Activated T-cell treated with anti-CD3 and anti-CD28 coated beads, Interleukin-2, amount 50 U/mL, for 24 hours (primary cell): ENCODE measurements around the gene ASTN1.

Experiments
- DNase-seq: peaks from one replicate; pipeline ENCODE4 v3.0.0-alpha.2; 2020
- H3K27ac Mint-ChIP-seq: 2 replicates; pipeline ENCODE4 v1.8.0; 2020; ENCODE audit warnings: mild to moderate bottlenecking, mixed read lengths
- H3K27me3 Mint-ChIP-seq: 2 replicates; pipeline ENCODE4 v1.8.0; 2020; ENCODE audit warnings: mixed read lengths
- H3K36me3 Mint-ChIP-seq: 2 replicates; pipeline ENCODE4 v1.8.0; 2020; ENCODE audit warnings: low read depth, mixed read lengths
- H3K4me1 Mint-ChIP-seq: 2 replicates; pipeline ENCODE4 v1.8.0; 2020; ENCODE audit warnings: low read depth, mixed read lengths
- H3K4me3 Mint-ChIP-seq: 2 replicates; pipeline ENCODE4 v1.8.0; 2020; ENCODE audit warnings: mild to moderate bottlenecking, moderate library complexity, mixed read lengths
- H3K9me3 Mint-ChIP-seq: 2 replicates; pipeline ENCODE4 v1.8.0; 2020; ENCODE audit warnings: mixed read lengths

The ASTN1 gene

GRCh38 chr1:176843352-176844297, 320.9 kb downstream of the ASTN1 start:
- H3K36me3 Mint-ChIP-seq: no peaks in the 10 kb centered on the region
- DNase-seq: no peak
- H3K9me3 Mint-ChIP-seq: no peaks in the 10 kb centered on the region
- H3K4me1 Mint-ChIP-seq: no peaks in the 10 kb centered on the region
- H3K27me3 Mint-ChIP-seq: peaks cover 3% of the 10 kb centered on the region
- H3K27ac Mint-ChIP-seq: no peak overlapping the region
- H3K4me3 Mint-ChIP-seq: no peak overlapping the region

- no peak overlapping the region for H3K4me3 Mint-ChIP-seq
- no peak overlapping the region for H3K27ac Mint-ChIP-seq
- peaks cover 3% of the 10 kb centered on the region for H3K27me3 Mint-ChIP-seq
- no peak for DNase-seq
- no peaks in the 10 kb centered on the region for H3K36me3 Mint-ChIP-seq
- no peaks in the 10 kb centered on the region for H3K4me1 Mint-ChIP-seq
- H3K9me3 Mint-ChIP-seq: no peaks in the 10 kb centered on the region
Observed at GRCh38 chr1:176841238-176841637, 323.3 kb downstream of the ASTN1 start.

- Mint-ChIP-seq H3K27ac (no peak overlapping the region), H3K9me3 (no peaks in the 10 kb centered on the region), H3K27me3 (peaks cover 3% of the 10 kb centered on the region), H3K4me1 (no peaks in the 10 kb centered on the region), H3K4me3 (no peak overlapping the region), H3K36me3 (no peaks in the 10 kb centered on the region)
- no peak for DNase-seq
Observed at GRCh38 chr1:176839216-176839615, 325.3 kb downstream of the ASTN1 start.

GRCh38 chr1:176838276-176838995, 326.1 kb downstream of the ASTN1 start:
- no peak overlapping the region for H3K27ac Mint-ChIP-seq

GRCh38 chr1:176837708-176838107, 326.8 kb downstream of the ASTN1 start:
- Mint-ChIP-seq H3K9me3 (no peaks in the 10 kb centered on the region), H3K36me3 (no peaks in the 10 kb centered on the region), H3K4me1 (no peaks in the 10 kb centered on the region)

More at GRCh38 chr1:176838276-176838995, 326.1 kb downstream of the ASTN1 start:
- H3K36me3 Mint-ChIP-seq: no peaks in the 10 kb centered on the region
- DNase-seq: no peak
- no peaks in the 10 kb centered on the region for H3K9me3 Mint-ChIP-seq
- H3K4me3 Mint-ChIP-seq: no peak overlapping the region
- no peaks in the 10 kb centered on the region for H3K4me1 Mint-ChIP-seq
- peaks cover 3% of the 10 kb centered on the region for H3K27me3 Mint-ChIP-seq

GRCh38 chr1:176831150-176831549, 333.4 kb downstream of the ASTN1 start:
- no peak overlapping the region for H3K4me3 Mint-ChIP-seq
- H3K9me3 Mint-ChIP-seq: no peaks in the 10 kb centered on the region
- no peaks in the 10 kb centered on the region for H3K27me3 Mint-ChIP-seq
- no peak for DNase-seq
- no peak overlapping the region for H3K27ac Mint-ChIP-seq
- no peaks in the 10 kb centered on the region for H3K36me3 Mint-ChIP-seq
- no peaks in the 10 kb centered on the region for H3K4me1 Mint-ChIP-seq

More at GRCh38 chr1:176837708-176838107, 326.8 kb downstream of the ASTN1 start:
- H3K27ac Mint-ChIP-seq: no peak overlapping the region
- peaks cover 3% of the 10 kb centered on the region for H3K27me3 Mint-ChIP-seq
- H3K4me3 Mint-ChIP-seq: no peak overlapping the region
- DNase-seq: no peak

- Mint-ChIP-seq H3K9me3 (no peaks in the 10 kb centered on the region), H3K27me3 (peaks cover 3% of the 10 kb centered on the region), H3K36me3 (no peaks in the 10 kb centered on the region), H3K4me1 (no peaks in the 10 kb centered on the region), H3K4me3 (no peak overlapping the region), H3K27ac (no peak overlapping the region)
- no peak for DNase-seq
Observed at GRCh38 chr1:176829261-176829660, 335.3 kb downstream of the ASTN1 start.

- no peaks in the 10 kb centered on the region for H3K36me3 Mint-ChIP-seq
- peaks cover 3% of the 10 kb centered on the region for H3K27me3 Mint-ChIP-seq
- peaks cover 4% of the 10 kb centered on the region for H3K9me3 Mint-ChIP-seq
- H3K4me1 Mint-ChIP-seq: no peaks in the 10 kb centered on the region
- H3K4me3 Mint-ChIP-seq: no peak overlapping the region
- no peak overlapping the region for H3K27ac Mint-ChIP-seq
- no peak for DNase-seq
Observed at GRCh38 chr1:176826265-176826664, 338.2 kb downstream of the ASTN1 start.

- no peak for DNase-seq
- Mint-ChIP-seq H3K36me3 (no peaks in the 10 kb centered on the region), H3K4me1 (no peaks in the 10 kb centered on the region), H3K27me3 (peaks cover 3% of the 10 kb centered on the region), H3K9me3 (peaks cover 4% of the 10 kb centered on the region), H3K27ac (no peak overlapping the region), H3K4me3 (no peak overlapping the region)
Observed at GRCh38 chr1:176820391-176821031, 344.0 kb downstream of the ASTN1 start.

GRCh38 chr1:176816232-176816631, 348.3 kb downstream of the ASTN1 start:
- Mint-ChIP-seq H3K4me1 (no peaks in the 10 kb centered on the region), H3K27ac (no peak overlapping the region), H3K4me3 (no peak overlapping the region), H3K36me3 (no peaks in the 10 kb centered on the region), H3K27me3 (no peaks in the 10 kb centered on the region), H3K9me3 (no peaks in the 10 kb centered on the region)
- DNase-seq: no peak

GRCh38 chr1:176815621-176816020, 348.9 kb downstream of the ASTN1 start:
- Mint-ChIP-seq H3K4me1 (no peaks in the 10 kb centered on the region), H3K9me3 (no peaks in the 10 kb centered on the region), H3K27me3 (no peaks in the 10 kb centered on the region), H3K36me3 (no peaks in the 10 kb centered on the region), H3K4me3 (no peak overlapping the region), H3K27ac (no peak overlapping the region)
- DNase-seq: no peak

- no peak for DNase-seq
- H3K4me1 Mint-ChIP-seq: no peaks in the 10 kb centered on the region
- H3K9me3 Mint-ChIP-seq: no peaks in the 10 kb centered on the region
- H3K4me3 Mint-ChIP-seq: no peak overlapping the region
- H3K36me3 Mint-ChIP-seq: no peaks in the 10 kb centered on the region
- H3K27ac Mint-ChIP-seq: no peak overlapping the region
- no peaks in the 10 kb centered on the region for H3K27me3 Mint-ChIP-seq
Observed at GRCh38 chr1:176811511-176812288, 352.8 kb downstream of the ASTN1 start.

GRCh38 chr1:176809292-176809691, 355.2 kb downstream of the ASTN1 start:
- Mint-ChIP-seq H3K36me3 (no peaks in the 10 kb centered on the region), H3K4me3 (no peak overlapping the region), H3K27me3 (no peaks in the 10 kb centered on the region), H3K9me3 (no peaks in the 10 kb centered on the region), H3K27ac (no peak overlapping the region), H3K4me1 (no peaks in the 10 kb centered on the region)
- DNase-seq: no peak
